T-cell (primary cell): ENCODE measurements around the gene TEAD1. TPM values are rescaled to one million over a fixed set of nuclear protein-coding genes. Genes with fewer than 3 reads are reported as not detected.

ENCODE experiments used
- ATAC-seq, 4 experiments: fragments of 200-7000 bp in 3 of 4; fragments of 150-1000 bp in 1 of 4; cut with Tn5 transposase; replicated peaks in 1 of 4; 1 replicate in 3 of 4; 2 replicates in 1 of 4; pipeline ENCODE4 v1.10.0; 2021; ENCODE audit warnings: moderate library complexity in 3 of 4, mild to moderate bottlenecking in 2 of 4, moderate number of reproducible peaks in 1 of 4
- CTCF ChIA-PET, 2 donors: fragments of 300-600 bp; sonication (Branson Sonifier 250); formaldehyde crosslinking; loops; one replicate each; lab custom pipeline; 2022; ENCODE audit warnings: antibody characterized with exemption in 2 of 2; lab: Charles Lee
- POLR2A ChIA-PET, 2 donors: fragments of 300-600 bp; sonication (Branson Sonifier 250); formaldehyde crosslinking; loops; one replicate each; lab custom pipeline; 2022; ENCODE audit warnings: antibody characterized with exemption in 2 of 2; lab: Charles Lee
- DNase-seq, 35 experiments: peaks; one replicate each; pipeline versions ENCODE4 v3.0.0 to v3.0.0-alpha.2; 2013 to 2023
- H3K27ac ChIP-seq: one replicate; pipeline ENCODE4 v1.5.1; 2013; ENCODE audit warnings: low read length
- H3K27me3 ChIP-seq, 2 experiments: replicated peaks in 1 of 2; 1 replicate in 1 of 2; 2 replicates in 1 of 2; pipeline versions ENCODE4 v1.6.1 to v1.7.0; 2013; ENCODE audit warnings: low read length in 1 of 2, mixed read lengths in 1 of 2; ENCODE audit not compliant: control insufficient read depth in 2 of 2, insufficient read depth in 2 of 2; ENCODE audit errors: extremely low read depth in 1 of 2
- H3K36me3 ChIP-seq, 2 donors: 1 replicate in 1 of 2; 2 replicates in 1 of 2; pipeline versions ENCODE4 v1.6.1 to v1.7.0; 2013; ENCODE audit warnings: low read length in 1 of 2; ENCODE audit not compliant: control insufficient read depth in 2 of 2, insufficient read depth in 1 of 2; ENCODE audit errors: extremely low read depth in 1 of 2
- H3K4me1 ChIP-seq, 2 experiments: 1 replicate in 1 of 2; 2 replicates in 1 of 2; pipeline versions ENCODE4 v1.6.1 to v1.7.0; 2013; ENCODE audit warnings: low read length in 2 of 2, mixed read lengths in 1 of 2; ENCODE audit not compliant: insufficient read depth in 2 of 2, control insufficient read depth in 1 of 2; ENCODE audit errors: extremely low read depth in 1 of 2
- H3K4me3 ChIP-seq, 2 donors: 1 replicate in 1 of 2; 2 replicates in 1 of 2; pipeline versions ENCODE4 v1.5.1 to v1.7.0; 2013; ENCODE audit warnings: mild to moderate bottlenecking in 2 of 2, low read length in 1 of 2, moderate library complexity in 1 of 2; ENCODE audit not compliant: control insufficient read depth in 1 of 2; ENCODE audit errors: extremely low read depth in 1 of 2
- H3K9me3 ChIP-seq: 2 replicates; pipeline ENCODE4 v1.7.0; 2013
- H3K27ac Mint-ChIP-seq, 2 donors: one replicate each; pipeline ENCODE4 v1.8.0; 2020 to 2021; ENCODE audit warnings: mild to moderate bottlenecking in 2 of 2, mixed read lengths in 2 of 2
- H3K27me3 Mint-ChIP-seq, 2 donors: one replicate each; pipeline ENCODE4 v1.8.0; 2021 to 2022; ENCODE audit warnings: mixed read lengths in 2 of 2
- H3K36me3 Mint-ChIP-seq: one replicate; pipeline ENCODE4 v1.8.0; 2021; ENCODE audit warnings: mixed read lengths
- H3K4me1 Mint-ChIP-seq, 3 donors: one replicate each; pipeline ENCODE4 v1.8.0; 2020 to 2022; ENCODE audit warnings: mixed read lengths in 3 of 3, mild to moderate bottlenecking in 1 of 3
- H3K4me3 Mint-ChIP-seq, 3 donors: one replicate each; pipeline ENCODE4 v1.8.0; 2020 to 2022; ENCODE audit warnings: mild to moderate bottlenecking in 3 of 3, mixed read lengths in 3 of 3, moderate library complexity in 3 of 3
- H3K9me3 Mint-ChIP-seq, 3 donors: one replicate each; pipeline ENCODE4 v1.8.0; 2020 to 2022; ENCODE audit warnings: mixed read lengths in 3 of 3
- WGBS: methylation state at CpG from one replicate; pipeline ENCODE4 v1.1.5; 2013; ENCODE audit warnings: missing lambda C conversion rate; ENCODE audit not compliant: insufficient coverage; 5-methylcytosine and 5-hydroxymethylcytosine counted together
- total RNA-seq, 35 experiments: library from RNA in 6 of 35; stranded (reverse) in 6 of 35; fragments of 120-200 nt in 1 of 35; gene quantifications; one replicate each; pipeline versions ENCODE4 v1.2.1 to v1.2.4 and lab custom pipeline; 2013 to 2026

Gene TEAD1
- total RNA-seq, 5 donors from 2014 or later (not counting 1 experiment from before 2014, with no cell fraction given): 0.20 to 0.72 (median 0.44) TPM; not detected in 1

- Histone ChIP-seq H3K9me3 (no peaks in the 10 kb centered on the region), H3K27me3 (peaks cover 0 to 8% of the 10 kb centered on the region in 2 experiments), H3K36me3 (no peaks in the 10 kb centered on the region), H3K27ac (no peak overlapping the region), H3K4me3 (no peak overlapping the region), H3K4me1 (no peaks in the 10 kb centered on the region)
- WGBS: 77% methylated on average over 6 of the region's 7 CpGs
- Mint-ChIP-seq H3K27me3 (peaks cover 11 to 25% of the 10 kb centered on the region in 2 donors), H3K27ac (no peak overlapping the region), H3K9me3 (no peaks in the 10 kb centered on the region), H3K4me1 (peaks cover 0 to 5% (median 0%) of the 10 kb centered on the region in 3 donors), H3K4me3 (no peak overlapping the region), H3K36me3 (no peaks in the 10 kb centered on the region)
- POLR2A ChIA-PET: no interaction called here
- DNase-seq: no peak
- ATAC-seq: no peak
- CTCF ChIA-PET: no interaction called here
Observed at GRCh38 chr11:12853652-12854296, 179.6 kb downstream of the TEAD1 start.

DNA sequence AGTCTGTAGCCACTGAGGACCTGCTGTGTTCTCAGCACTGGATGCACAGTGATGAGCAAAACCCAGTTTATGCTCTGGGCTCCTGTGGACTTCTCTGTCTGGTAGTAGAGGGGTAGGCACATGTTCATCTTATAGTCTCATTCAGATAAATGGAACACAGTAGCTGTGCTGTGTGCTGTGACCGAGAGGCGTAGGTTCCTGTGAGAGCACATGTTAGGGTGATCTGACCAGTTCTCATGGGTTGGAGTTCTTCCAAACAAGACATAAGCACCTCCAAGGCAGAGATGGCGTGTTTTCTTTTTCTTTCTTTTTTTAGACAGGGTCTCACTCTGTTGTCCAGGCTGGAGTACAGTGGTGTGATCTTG lies 180.1 kb downstream of the TEAD1 start:
- Mint-ChIP-seq H3K36me3 (no peaks in the 10 kb centered on the region), H3K27ac (no peak overlapping the region), H3K9me3 (no peaks in the 10 kb centered on the region), H3K4me1 (peaks cover 0 to 5% (median 0%) of the 10 kb centered on the region in 3 donors), H3K4me3 (no peak overlapping the region), H3K27me3 (peaks cover 10 to 23% of the 10 kb centered on the region in 2 donors)
- H3K27me3 ChIP-seq: peaks cover 0 to 6% of the 10 kb centered on the region in 2 experiments
- ATAC-seq: no peak
- CTCF ChIA-PET: no interaction called here
- no peak for DNase-seq
- H3K27ac ChIP-seq: no peak overlapping the region
- no peaks in the 10 kb centered on the region for H3K9me3 ChIP-seq
- WGBS: 100% methylated on average over 2 of the region's 3 CpGs
- no peak overlapping the region for H3K4me3 ChIP-seq
- H3K36me3 ChIP-seq: no peaks in the 10 kb centered on the region
- POLR2A ChIA-PET: no interaction called here
- no peaks in the 10 kb centered on the region for H3K4me1 ChIP-seq

GRCh38 chr11:12854829-12855228 lies 180.6 kb downstream of the TEAD1 start:
- Histone ChIP-seq H3K4me1 (no peaks in the 10 kb centered on the region), H3K4me3 (no peak overlapping the region), H3K36me3 (no peaks in the 10 kb centered on the region), H3K9me3 (no peaks in the 10 kb centered on the region), H3K27me3 (peaks cover 0 to 6% of the 10 kb centered on the region in 2 experiments), H3K27ac (no peak overlapping the region)
- H3K9me3 Mint-ChIP-seq: no peaks in the 10 kb centered on the region
- no peak for ATAC-seq
- H3K4me3 Mint-ChIP-seq: no peak overlapping the region
- H3K27me3 Mint-ChIP-seq: peaks cover 8 to 26% of the 10 kb centered on the region in 2 donors
- no peaks in the 10 kb centered on the region for H3K36me3 Mint-ChIP-seq
- H3K27ac Mint-ChIP-seq: no peak overlapping the region
- CTCF ChIA-PET: no interaction called here
- no CpG with 5 or more reads among the region's 3 CpGs for WGBS
- DNase-seq: no peak
- POLR2A ChIA-PET: interaction anchor here in 1 of 2 donors (0.6 kb wide), 1 partner anchor 1603 kb away, joined by 3 read pairs; no protein-coding TSS in a partner anchor
- peaks cover 0 to 5% (median 0%) of the 10 kb centered on the region in 3 donors for H3K4me1 Mint-ChIP-seq

GRCh38 chr11:12856338-12856737 lies 182.1 kb downstream of the TEAD1 start:
- H3K27me3 ChIP-seq: peaks cover 0 to 4% of the 10 kb centered on the region in 2 experiments
- no peak overlapping the region for H3K27ac Mint-ChIP-seq
- H3K4me1 Mint-ChIP-seq: peaks cover 0 to 5% (median 0%) of the 10 kb centered on the region in 3 donors
- ChIA-PET CTCF (no interaction called here), POLR2A (no interaction called here)
- no peaks in the 10 kb centered on the region for H3K4me1 ChIP-seq
- H3K4me3 ChIP-seq: no peak overlapping the region
- DNase-seq: no peak
- H3K36me3 ChIP-seq: no peaks in the 10 kb centered on the region
- H3K27ac ChIP-seq: no peak overlapping the region
- H3K4me3 Mint-ChIP-seq: no peak overlapping the region
- peaks cover 10 to 35% of the 10 kb centered on the region in 2 donors for H3K27me3 Mint-ChIP-seq
- no peaks in the 10 kb centered on the region for H3K36me3 Mint-ChIP-seq
- H3K9me3 ChIP-seq: no peaks in the 10 kb centered on the region
- ATAC-seq: no peak
- WGBS: 27% methylated on average over 2 of the region's 3 CpGs
- no peaks in the 10 kb centered on the region for H3K9me3 Mint-ChIP-seq

DNA sequence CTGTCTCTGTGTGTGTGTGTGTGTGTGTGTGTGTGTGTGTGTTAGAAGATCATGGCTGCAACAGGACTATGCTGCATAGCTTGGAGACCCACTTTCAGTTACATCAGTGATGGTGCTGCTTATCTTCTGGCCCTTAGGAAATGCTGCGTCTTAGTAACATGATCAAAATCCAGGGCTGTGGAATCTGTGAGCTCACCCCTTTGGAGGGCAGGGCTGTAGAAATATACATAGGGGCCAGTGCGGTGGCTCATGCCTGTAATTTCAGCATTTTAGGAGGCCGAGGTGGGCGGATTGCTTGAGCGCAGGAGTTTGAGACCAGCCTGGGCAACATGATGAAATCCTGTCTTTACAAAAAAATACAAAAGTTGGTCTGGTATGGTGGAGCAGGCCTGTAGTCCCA lies 183.4 kb downstream of the TEAD1 start:
- Histone ChIP-seq H3K4me3 (no peak overlapping the region), H3K27ac (no peak overlapping the region), H3K27me3 (peaks cover 2 to 5% of the 10 kb centered on the region in 2 experiments), H3K4me1 (no peaks in the 10 kb centered on the region), H3K9me3 (no peaks in the 10 kb centered on the region), H3K36me3 (no peaks in the 10 kb centered on the region)
- Mint-ChIP-seq H3K36me3 (no peaks in the 10 kb centered on the region), H3K9me3 (no peaks in the 10 kb centered on the region), H3K4me1 (peaks cover 0 to 5% (median 0%) of the 10 kb centered on the region in 3 donors), H3K27me3 (peaks cover 5 to 30% of the 10 kb centered on the region in 2 donors), H3K4me3 (no peak overlapping the region), H3K27ac (no peak overlapping the region)
- ChIA-PET CTCF (no interaction called here), POLR2A (no interaction called here)
- WGBS: 88% methylated on average over 5 of the region's 5 CpGs
- ATAC-seq (no peak), DNase-seq (no peak)

- no peaks in the 10 kb centered on the region for H3K9me3 Mint-ChIP-seq
- POLR2A ChIA-PET: no interaction called here
- H3K4me1 ChIP-seq: no peaks in the 10 kb centered on the region
- no peak overlapping the region for H3K4me3 Mint-ChIP-seq
- no peaks in the 10 kb centered on the region for H3K36me3 ChIP-seq
- no peak for DNase-seq
- H3K9me3 ChIP-seq: no peaks in the 10 kb centered on the region
- peaks cover 6 to 7% (median 7%) of the 10 kb centered on the region in 3 donors for H3K4me1 Mint-ChIP-seq
- no peak overlapping the region for H3K27ac ChIP-seq
- H3K27me3 Mint-ChIP-seq: peaks cover 28 to 33% of the 10 kb centered on the region in 2 donors
- H3K27me3 ChIP-seq: peaks cover 13 to 18% of the 10 kb centered on the region in 2 experiments
- no peak overlapping the region for H3K4me3 ChIP-seq
- 53% methylated on average over 2 of the region's 3 CpGs for WGBS
- H3K27ac Mint-ChIP-seq: no peak overlapping the region
- no peak for ATAC-seq
- CTCF ChIA-PET: no interaction called here
- H3K36me3 Mint-ChIP-seq: no peaks in the 10 kb centered on the region
Observed at GRCh38 chr11:12859872-12860657, 185.8 kb downstream of the TEAD1 start.
